GM13976 (cell line): ENCODE measurements around the gene SMIM45.
A peak's percentile ranks its signal among the peaks of the same experiment; 100 is the strongest.

Source experiments
- DNase-seq: peaks from one replicate; pipeline ENCODE4 v3.0.0; 2012; ENCODE audit warnings: low spot score
- in situ Hi-C: fragments of 300-500 bp; cut with MboI; formaldehyde crosslinking; loops from one replicate; pipeline ENCODE4 v1.12.0; 2022; ENCODE audit warnings: low sequenced_read_pairs, mixed read lengths, inconsistent platforms; ENCODE audit not compliant: unreplicated experiment
- TF ChIP-seq, protein P1 (sequence below): IDR thresholded peaks from 2 replicates; pipeline ENCODE4 v1.5.1; 2012; ENCODE audit warnings: borderline replicate concordance, mild to moderate bottlenecking; ENCODE audit not compliant: insufficient read depth; ENCODE audit errors: extremely low read depth, missing control alignments, control extremely low read depth

The SMIM45 gene

DNA sequence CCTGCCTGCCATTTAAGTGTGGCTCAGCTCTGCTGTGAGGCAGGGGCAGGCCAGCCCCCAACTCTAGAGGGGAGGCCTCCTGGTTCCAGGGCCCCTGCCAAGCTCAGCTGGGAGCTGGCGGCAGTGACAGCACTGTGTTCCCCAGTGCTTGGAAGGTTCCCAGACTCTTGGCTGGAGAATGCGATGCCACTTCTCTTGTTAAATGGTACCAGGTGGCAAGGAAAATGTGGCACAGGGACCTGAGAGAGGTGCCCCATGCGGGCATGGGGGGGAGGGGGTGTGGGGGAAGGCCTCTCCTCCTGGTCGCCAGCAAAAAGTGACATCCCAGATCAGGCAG is 17.0 kb upstream of the SMIM45 start:
- no peak for DNase-seq
- TF ChIP-seq, protein P1, sequence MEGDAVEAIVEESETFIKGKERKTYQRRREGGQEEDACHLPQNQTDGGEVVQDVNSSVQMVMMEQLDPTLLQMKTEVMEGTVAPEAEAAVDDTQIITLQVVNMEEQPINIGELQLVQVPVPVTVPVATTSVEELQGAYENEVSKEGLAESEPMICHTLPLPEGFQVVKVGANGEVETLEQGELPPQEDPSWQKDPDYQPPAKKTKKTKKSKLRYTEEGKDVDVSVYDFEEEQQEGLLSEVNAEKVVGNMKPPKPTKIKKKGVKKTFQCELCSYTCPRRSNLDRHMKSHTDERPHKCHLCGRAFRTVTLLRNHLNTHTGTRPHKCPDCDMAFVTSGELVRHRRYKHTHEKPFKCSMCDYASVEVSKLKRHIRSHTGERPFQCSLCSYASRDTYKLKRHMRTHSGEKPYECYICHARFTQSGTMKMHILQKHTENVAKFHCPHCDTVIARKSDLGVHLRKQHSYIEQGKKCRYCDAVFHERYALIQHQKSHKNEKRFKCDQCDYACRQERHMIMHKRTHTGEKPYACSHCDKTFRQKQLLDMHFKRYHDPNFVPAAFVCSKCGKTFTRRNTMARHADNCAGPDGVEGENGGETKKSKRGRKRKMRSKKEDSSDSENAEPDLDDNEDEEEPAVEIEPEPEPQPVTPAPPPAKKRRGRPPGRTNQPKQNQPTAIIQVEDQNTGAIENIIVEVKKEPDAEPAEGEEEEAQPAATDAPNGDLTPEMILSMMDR: no peak
- in situ Hi-C loops: no loop called here

DNA sequence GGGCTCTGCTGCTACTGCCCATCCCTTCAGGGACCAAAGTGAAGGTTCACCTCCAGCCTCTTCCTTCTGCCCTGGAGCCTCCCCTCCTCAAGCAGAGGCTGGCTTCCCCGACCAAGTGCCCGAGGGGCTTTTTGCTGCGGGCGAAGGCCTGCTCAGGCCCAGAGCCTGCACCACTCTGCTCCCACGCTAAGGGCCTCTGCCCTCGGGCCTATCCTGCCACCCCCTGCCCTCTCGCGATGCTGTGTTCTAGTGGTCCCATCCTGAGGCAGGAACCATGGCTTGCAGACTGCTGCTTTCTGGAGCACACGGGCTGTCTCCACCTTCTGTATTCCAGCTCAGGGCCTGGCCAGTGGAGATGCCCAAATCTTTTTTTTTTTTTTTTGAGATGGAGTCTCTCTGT is 16.4 kb upstream of the SMIM45 start:
- TF ChIP-seq, protein P1: no peak
- DNase-seq: no peak
- in situ Hi-C loops: no loop called here

DNA sequence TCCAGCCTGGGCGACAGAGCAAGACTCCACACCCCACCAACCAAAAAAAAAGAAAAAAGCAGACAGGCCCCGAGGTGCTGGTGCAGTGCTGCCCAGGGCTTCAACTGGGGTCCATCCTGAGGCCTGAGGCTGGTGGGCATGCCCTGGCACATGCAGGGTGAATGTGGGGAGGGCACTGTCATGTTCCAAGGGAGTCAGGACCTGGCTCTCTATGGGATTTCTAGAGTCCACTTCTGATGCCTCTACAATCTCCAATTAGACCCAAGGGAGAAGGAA is 15.1 kb upstream of the SMIM45 start:
- in situ Hi-C loops: no loop called here
- no peak for DNase-seq
- TF ChIP-seq, protein P1: no peak

DNA sequence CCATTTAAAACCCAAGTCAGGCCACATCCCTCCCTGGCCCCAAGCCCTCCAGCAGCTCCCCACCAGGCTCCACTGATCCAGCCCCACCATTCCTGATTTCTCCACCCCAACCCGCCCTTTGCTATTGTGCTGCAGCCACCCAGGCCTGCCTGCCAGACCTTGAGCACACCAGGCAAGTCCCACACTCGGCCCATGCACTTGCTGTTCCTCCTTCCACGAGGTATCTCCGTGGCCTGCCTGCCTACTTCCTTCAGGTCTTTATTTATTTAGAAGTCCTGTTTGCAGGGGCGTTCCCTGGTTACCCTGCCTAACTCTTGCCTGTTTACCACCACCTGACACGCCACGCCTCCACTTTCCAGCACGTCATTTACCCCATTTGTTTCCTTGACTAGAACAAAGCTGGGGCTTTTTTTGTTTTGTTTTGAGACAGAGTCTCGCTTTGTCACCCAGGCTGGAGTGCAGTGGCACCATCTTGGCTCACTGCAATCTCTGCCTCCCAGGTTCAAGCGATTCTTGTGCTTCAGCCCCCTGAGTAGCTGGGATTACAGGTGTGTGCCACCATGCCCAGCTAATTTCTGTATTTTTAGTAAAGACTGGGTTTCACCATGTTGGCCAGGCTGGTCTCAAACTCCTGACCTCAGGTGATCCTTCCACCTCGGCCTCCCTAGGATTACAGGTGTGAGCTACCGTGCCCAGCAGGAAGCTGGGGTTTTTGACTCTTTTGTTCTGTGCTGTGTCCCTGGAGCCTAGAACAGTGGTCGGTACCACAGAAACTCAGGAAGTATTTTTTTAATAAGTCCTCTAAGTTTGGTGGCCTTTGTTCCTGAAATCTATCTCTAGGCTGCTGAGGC is 11.7 kb upstream of the SMIM45 start:
- TF ChIP-seq, protein P1: no peak
- peak; percentile 85 for DNase-seq
- in situ Hi-C loops: loop anchor here (5.0 kb wide), 1 partner anchor 238 kb away; no protein-coding TSS in a partner anchor

DNA sequence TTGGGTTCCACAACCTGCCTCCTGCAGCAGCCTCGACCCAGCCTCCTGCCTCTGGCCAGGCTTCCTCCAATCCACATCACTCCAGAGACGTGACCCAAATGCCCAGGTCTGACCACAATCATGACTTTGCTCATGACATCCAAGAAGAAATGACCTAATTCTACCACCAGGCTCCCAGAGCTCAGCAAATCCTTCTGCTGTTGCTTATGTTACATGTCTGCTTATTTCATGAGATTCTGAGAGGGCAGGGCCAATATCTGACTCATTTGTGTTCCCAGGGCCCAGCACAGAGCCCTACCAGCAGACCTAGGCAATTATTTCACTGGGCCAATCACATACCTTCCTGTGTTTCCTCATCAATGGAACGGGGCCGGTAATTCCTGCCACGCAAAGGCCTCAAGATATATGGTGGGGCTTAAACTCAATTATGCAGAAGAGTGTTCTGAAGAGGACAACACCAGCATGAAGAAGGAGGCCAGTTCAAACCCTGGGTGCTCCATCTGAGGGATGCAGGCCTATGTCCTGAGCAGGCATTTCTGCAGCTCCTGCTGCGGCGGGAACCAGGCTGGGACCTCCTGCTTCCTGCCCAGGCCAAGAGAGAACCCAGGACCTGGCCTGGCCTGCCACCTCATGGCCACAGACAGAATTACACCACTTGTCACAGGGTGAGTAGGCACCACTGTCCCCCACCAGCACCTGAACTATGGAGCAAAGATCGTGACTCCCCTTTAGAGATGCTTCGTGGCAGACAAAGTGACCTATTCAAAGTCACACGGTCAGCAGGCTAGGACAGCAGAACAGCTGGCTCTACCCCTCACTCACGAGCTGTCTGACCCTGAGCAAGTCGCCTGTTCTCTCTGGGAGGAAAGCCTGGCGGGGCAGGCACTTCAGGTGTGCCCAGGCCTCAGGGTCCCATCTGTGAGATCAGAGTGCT is 10.9 kb upstream of the SMIM45 start:
- TF ChIP-seq, protein P1: peak; percentile 95
- DNase-seq: peak; percentile 81
- in situ Hi-C loops: loop anchor here (5.0 kb wide), 1 partner anchor 239 kb away; no protein-coding TSS in a partner anchor

DNA sequence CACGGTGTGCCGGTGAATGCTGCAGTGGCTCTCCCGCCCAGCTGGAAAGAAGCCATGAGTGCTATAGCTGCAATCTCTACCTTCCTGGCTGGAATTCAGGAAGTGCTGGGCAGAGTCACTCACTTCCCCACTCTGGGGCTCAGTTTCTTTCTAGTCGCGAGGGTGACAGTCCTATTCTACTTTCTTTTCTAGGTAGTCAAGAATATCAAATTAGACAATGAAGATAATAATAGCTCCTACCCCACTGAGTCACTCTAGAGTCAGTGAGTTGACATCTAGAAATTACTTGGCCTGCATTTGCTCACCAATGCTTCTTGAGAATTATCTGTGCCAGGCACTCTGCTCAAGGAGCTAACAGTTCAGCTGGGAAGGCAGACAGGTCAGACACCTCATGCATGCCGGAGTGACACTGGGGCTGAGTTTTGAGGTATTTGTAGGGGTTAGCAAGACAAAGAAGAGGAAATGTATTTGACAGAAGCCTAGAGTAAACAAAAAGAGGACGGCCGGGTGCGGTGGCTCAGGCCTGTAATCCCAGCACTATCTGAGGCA is 8.2 kb upstream of the SMIM45 start:
- in situ Hi-C loops: loop anchor here (5.0 kb wide), 1 partner anchor 241 kb away; no protein-coding TSS in a partner anchor
- no peak for DNase-seq
- TF ChIP-seq, protein P1: no peak
